Astrocyte (in vitro differentiated cells and primary cell): ENCODE results near the gene ANO4.

Source experiments
- EZH2 ChIP-seq: IDR thresholded peaks from 2 replicates; pipeline ENCODE4 v1.6.1; 2012; ENCODE audit warnings: mild to moderate bottlenecking, low read length, inconsistent platforms; ENCODE audit not compliant: insufficient read depth
- TF ChIP-seq, protein P1 (sequence below): IDR thresholded peaks from 2 replicates; pipeline ENCODE4 v1.5.1; 2011; ENCODE audit warnings: low read depth, mild to moderate bottlenecking, inconsistent platforms, low read length, moderate library complexity; ENCODE audit not compliant: insufficient read depth

DNA sequence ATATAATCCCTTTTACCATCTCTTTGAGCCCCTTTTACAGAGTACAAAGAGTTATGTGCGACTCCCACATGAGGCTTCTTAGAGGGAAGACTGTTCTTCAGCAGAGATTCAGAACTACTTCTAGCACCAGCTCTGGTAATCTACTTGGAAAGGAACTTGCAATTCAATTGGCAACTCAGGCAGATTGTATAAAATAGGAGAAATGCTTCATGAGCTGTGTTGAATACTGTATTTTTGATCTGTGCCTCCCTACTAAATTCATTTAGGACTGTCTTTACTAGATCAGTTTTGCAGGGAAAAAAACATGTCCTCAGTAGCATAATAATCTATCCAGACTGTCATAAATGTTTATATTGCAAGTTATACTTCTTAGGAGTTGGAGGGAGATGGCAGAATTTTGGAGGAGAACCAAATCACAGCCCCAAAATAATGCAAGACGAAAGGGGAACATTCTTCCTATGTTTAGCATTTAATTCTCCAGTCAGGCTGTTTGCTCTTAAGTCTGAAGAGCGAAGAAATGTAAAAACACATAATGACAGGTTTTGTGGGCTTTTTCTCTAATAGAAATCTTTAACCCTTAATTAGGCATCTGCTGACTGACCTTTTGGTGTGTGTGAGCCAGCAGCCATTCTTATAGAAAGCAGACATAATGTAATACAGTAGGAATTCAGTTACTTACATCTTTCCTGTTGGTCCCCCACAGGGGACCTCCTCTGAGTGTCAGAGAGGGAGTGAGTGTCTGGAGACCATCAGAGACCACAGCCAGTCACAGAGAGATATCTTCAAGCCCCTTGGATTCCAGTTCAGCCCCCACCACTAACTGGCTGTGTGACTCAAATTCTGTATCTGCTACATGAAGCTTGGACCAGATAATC is 3.9 kb downstream of the ANO4 start:
- TF ChIP-seq, protein P1, sequence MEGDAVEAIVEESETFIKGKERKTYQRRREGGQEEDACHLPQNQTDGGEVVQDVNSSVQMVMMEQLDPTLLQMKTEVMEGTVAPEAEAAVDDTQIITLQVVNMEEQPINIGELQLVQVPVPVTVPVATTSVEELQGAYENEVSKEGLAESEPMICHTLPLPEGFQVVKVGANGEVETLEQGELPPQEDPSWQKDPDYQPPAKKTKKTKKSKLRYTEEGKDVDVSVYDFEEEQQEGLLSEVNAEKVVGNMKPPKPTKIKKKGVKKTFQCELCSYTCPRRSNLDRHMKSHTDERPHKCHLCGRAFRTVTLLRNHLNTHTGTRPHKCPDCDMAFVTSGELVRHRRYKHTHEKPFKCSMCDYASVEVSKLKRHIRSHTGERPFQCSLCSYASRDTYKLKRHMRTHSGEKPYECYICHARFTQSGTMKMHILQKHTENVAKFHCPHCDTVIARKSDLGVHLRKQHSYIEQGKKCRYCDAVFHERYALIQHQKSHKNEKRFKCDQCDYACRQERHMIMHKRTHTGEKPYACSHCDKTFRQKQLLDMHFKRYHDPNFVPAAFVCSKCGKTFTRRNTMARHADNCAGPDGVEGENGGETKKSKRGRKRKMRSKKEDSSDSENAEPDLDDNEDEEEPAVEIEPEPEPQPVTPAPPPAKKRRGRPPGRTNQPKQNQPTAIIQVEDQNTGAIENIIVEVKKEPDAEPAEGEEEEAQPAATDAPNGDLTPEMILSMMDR, result no peak
- no peak for TF ChIP-seq EZH2
